Hindlimb muscle (tissue), 1 donor: ENCODE results near the gene PZP. TPM values are rescaled to one million over a fixed set of nuclear protein-coding genes. Genes with fewer than 3 reads are reported as not detected.
"Not testable (repeated sequence)": the region's sequence is repeated elsewhere in the genome, so short reads cannot be mapped to it uniquely, and the experiment has no call there.

ENCODE experiments used
- DNase-seq: peaks from one replicate; pipeline ENCODE4 v3.0.0-alpha.2; 2013
- polyA plus RNA-seq: library from polyadenylated mRNA; unstranded; fragments of 120-200 nt; gene quantifications from one replicate; pipeline ENCODE4 v1.2.1, GENCODE V29; 2013; ENCODE audit not compliant: insufficient read length

Gene PZP
- polyA plus RNA-seq, 1 donor: 0.52 TPM

DNA sequence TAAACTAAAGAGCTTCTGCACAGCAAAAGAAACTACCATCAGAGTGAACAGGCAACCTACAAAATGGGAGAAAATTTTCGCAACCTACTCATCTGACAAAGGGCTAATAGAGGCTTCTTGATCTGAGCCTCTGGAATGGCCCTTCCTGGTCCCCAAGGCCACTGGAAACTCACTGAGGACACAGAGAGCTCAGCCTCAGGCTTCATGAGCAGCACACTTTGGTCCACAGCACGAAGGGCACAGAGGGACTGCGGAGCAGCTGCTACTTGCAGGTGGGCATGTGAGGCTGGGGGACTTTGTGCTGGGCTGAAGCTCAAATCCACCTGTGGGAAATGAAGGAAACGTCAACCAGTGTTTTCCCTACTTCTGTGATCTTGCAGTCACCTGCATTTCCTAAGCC, 27.4 kb downstream of the PZP start:
- DNase-seq: no peak

DNA sequence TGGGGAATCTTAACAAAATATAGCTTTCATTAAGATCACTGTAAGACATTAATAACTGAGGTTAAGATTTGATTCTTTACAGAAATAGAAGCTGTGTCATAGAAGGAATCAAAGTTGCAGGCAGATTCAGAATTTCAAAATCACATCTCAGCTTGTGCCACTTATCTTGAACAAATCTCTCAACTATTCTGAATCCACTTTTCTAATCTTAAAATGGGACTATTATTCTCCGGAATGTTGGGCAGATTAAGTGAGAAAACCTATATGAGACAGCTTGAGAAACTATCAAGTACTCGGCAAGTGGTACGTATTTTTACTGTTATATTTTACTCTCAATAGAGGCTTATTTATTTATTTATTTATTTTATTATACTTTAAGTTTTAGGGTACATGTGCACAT, 28.4 kb downstream of the PZP start:
- DNase-seq: no peak

DNA sequence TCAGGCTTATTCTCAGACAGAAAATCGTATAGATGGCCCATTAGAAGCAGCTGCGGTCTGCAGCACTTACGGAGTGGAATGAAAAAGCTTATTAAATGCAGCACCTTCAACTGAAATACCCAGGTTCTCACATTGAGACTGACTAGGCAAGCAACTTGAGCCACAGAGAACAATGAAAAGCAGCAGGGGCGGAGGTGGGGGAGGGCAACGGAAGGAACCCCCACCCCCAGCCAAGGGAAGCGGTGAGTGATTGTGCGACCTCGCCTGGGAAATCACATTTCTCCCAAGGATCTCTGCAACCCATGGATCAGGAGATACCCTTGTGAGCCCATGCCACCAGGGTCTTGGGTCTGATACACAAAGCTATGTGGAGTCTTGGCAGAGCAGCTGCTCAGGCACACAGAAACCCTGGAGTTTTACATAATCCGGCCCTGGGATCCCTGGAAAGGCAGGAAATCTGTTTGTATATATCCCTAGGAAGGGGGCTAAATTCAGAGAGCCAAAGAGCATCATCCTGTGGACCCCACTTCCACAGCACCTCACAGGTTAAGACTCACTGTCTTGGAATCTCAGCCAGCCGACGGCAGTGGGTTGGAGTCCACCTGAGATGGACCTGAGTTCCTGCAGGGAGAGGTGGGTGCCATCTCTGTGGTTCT, 38.1 kb downstream of the PZP start:
- no peak for DNase-seq

DNA sequence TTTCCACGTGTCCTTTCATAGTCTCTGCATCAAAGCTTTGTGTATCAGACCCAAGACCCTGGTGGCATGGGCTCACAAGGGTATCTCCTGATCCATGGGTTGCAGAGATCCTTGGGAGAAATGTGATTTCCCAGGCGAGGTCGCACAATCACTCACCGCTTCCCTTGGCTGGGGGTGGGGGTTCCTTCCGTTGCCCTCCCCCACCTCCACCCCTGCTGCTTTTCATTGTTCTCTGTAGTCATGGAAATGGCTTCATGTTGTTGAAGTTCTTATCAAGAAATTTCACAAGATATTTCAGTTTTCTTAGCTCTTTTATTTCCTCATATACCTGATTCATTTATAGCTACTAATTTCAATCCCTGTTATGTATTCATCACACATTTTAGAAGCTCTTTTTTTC, 40.9 kb downstream of the PZP start:
- DNase-seq: not testable (repeated sequence)

DNA sequence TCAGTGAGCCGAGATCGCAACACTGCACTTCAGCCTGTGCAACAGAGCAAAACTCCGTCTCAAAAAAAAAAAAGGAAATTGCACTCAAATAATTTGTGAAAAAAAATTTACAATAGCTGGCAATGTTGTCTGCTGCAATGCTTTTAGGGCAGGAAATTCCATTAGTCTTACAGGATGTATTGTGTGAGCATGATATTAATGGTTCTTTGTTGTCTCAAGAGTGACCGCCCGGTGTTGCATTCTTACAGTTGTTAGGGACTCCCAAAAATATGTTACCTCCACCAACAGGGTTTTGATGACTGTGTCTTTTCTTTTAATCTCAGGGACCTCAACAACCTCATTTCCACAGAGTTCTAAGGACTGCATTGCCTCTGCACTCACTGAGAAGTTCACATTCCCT, 44.8 kb downstream of the PZP start:
- DNase-seq: no peak

DNA sequence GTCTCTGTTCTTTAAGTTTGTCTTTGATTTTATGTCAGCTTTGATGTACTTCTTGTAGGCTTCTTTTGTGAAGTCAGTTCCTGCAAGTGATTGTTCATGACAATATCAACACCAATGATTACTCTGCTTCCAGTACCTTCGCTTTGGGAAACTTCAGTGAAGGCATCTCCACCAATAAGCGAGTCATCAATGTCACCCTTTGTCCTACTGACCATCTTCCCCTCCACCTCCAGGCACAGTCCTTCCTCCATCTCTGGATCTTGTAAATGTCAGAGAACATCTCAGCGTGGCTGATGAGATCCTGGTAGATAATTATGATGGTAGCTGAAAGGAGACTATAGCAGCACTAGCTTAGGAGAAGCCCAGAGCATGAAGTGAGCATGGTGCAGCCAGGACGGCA, 52.1 kb downstream of the PZP start:
- no peak for DNase-seq

DNA sequence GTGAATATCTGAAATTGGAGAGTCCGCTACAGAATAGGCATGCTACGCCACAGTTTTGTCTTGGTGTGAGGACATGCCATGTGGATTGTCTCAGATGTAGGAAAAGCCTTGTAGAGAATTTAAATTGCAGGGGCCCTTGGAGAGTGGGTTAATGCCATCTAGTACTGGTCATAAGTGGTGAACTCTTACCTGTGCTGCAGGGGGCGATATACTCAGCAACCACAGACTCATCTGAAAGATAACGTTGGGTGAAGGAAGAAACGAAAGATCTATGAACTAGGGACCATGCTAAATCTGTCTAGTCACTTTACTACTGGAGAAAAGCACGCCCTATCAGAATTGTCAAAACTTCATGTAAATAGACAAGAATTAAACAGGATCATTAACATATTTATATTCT, 58.8 kb downstream of the PZP start:
- no peak for DNase-seq

DNA sequence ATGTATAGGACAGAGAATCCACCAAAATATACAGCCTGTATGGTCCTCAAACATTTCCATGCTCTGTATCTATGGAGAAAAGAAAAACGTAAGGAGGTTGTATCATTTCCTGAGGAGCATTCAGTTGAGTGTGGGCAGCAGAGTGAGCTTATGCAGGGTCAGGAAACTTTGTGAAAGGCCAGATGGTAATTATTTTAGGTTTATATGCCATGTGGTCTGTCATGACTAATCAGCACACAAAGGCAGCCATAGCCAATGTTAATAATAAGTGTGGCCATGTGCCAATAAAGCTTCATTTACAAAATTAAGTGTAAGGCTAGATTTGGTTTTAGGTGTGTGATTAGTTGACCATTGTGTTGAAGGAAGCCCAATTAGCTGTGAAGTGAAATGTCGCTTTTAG, 59.3 kb downstream of the PZP start:
- DNase-seq: no peak

DNA sequence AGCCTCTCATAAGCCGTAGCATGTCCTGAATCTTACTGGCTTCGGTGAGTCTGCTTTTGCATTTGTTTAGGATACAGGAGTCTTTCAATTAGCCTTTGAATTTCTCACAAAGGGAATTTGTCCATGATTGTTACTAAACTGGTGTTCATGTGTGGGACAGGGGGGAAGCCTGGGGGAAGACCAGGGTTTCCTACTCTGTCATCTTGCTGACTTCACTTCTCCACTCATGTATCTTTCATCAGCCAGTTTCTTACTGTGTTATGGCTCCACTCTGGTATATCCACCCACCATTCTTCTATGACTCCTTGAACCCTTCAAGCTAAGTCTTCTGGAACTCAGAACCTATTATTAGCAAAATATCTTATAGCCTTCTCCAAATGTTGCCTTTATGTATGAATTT, 60.7 kb downstream of the PZP start:
- no peak for DNase-seq

DNA sequence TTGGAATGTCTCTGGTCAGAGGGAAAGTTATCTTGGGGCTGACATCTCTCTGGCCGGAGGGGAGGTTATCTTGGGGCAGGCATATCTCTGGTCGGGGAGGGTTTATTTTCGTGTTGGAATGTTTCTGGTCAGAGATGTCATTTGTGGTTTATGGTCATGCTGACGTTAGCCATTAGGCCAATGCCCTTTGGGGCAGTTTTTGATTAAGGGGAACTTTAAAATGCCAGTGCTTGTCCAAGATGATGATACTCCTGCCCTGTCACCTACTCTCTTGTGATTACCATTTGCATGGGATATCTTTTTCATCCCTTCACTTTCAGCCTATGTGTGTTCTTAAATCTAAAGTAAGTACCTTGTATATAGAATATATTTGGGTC, 63.5 kb downstream of the PZP start:
- DNase-seq: no peak

DNA sequence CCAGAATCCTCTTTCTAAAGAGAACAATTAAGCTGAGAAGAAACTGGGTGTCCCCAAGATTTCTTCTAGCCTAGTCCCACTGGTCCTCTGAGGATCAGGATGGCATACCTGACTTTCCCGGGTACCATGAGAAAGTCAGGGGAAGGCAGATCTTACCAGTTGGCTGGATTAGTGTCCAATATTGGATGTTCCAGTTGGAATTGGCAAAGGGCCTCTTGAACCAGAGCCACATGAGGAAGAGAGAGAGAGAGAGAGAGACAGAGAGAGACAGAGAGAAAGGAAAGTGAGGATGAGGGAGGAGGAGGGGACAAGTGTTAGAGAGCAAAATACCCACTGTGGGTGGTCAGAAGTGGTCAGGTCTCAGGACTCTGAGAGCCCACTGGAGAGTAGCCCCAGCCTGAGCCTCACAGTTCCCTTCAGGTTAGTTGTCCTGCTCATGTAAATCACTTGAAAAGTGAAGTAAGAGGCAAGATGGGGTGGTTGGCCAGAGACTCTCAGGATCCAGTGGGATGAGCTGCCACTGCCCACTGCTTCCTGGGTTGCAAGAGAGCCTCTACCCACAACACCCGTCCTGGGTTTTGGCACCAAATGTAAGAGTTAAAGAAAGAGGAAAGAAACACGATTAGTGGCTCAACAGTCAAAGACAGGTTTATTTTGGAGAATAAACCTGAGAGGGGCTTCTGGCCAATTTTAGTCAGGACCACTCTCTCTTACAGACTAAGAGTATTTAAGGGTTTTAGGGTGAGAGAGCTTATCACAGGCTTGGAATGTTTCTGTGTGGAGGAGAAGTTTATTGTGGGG, 64.1 kb downstream of the PZP start:
- DNase-seq: no peak

DNA sequence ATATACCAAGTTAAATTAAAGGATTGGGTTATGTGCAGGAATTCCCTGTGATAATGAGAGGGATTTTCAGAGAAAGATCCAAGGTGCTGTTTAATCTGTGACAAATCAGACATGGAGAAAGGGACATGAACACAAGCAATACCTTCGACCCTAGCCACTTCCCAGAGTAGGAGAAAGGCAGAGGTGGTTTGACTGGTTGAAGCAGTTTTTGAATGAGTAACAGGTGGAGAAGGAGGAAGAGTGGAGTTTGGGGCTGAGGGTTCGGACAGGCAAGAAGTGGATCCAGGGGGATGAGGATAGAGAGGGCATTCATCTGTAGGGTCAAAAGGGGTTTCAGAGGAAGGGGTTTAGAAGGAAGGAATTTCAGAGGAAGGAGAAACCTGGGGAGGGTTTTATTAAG, 65.1 kb downstream of the PZP start:
- no peak for DNase-seq

DNA sequence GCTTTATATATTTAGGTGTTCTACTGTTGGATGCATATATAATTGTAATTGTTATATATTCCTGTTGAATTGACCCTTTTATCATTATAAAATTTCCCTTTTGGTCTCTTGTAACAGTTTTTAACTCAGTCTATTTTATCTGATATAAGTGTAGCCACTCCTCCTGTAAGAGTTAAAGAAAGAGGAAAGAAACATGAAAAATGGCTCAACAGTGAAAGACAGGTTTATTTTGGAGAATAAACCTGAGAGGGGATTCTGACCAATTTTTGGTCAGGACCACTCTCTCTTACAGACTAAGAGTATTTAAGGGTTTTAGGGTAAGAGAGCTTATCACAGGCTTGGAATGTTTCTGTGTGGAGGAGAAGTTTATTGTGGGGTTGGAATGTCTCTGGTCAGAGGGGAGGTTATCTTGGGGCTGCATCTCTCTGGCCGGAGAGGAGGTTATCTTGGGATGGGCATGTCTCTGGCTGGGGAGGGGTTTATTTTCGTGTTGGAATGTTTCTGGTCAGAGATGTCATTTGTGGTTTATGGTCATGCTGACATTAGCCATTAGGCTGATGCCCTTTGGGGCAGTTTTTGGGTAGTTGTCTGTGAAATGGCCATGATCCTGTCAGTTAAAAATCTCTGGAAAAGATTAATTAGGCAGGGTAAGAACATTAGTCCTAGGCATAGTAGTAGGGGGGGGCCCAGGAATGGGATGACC, 68.5 kb downstream of the PZP start:
- not testable (repeated sequence) for DNase-seq

DNA sequence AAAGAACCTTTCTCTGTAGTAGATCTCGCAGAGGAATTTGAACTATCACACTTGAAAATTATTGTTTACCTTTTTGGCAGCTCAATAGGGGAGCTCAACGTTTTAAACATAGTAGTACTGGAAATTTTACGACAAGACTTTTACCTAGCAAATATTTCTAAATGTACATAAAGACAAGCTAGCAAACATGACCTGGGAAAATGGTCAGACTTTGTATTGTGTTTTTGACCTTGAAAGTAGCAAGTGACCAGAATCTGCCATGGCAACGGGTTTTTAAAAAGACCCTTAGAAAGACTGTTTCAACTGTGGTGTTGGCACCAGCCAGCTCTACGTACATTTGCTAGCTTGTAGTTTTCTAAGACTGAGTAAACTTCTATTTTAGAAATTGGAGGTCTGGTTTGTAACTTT, 72.3 kb downstream of the PZP start:
- no peak for DNase-seq

DNA sequence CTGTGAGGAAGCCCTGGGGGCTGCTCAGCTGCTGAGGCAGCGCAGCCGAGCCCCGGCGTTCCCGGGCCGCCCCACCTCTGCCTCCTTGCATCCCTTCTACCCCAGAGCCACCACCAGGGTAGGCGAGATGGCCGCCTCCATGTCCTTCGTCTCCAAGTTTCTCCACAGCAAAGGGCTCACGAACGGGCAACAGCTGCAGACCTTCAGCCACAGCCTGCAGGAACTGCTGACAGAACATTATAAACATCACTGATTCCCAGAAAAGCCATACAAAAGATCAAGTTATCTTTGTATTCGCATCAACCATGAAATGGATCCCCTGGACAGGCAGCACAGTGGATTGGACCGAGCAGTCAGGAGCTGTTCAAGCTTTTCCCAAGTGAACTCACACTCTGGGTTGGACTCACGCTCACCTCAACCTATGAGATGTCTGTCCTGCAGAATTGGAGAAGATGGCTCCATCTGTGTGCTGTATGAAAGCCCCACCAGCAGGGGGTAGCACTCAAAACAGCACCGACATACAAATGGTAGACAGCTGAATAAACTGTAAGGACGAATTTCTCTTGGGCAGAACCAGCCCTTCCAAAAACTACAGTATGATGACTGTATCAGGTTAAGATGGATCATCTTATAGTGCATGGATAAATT, 73.1 kb downstream of the PZP start:
- DNase-seq: no peak

DNA sequence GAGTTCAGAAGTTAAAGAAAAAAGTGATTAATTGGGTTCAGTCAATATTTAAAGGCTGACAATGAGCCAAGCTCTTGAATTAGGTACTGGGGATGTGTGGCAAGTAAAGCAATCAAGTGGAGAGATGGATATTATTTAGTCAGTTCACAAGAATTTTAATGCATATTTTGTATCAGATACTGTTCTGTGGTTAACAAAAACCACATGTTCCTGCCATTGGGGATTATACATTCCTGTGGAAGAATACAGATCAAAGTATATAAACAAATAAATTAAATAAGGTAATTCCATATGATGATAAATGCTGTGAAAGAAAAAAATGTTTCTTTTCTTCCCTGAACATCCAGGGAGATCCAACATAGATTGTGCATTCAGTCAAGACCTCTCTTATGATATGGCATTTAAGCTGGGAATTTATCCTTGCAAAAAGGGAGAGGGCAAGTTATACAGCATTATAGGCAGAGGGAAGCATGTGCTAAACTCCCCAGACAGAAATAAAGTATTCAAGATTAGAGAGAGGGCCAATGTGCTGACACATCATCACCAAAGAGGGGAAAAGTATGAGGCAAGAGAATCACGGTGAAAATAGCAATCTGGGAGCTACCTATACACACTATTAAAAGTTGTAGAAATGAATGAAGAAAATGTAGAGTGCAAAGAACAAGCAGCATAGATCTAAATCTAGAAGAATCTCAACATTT, 74.8 kb downstream of the PZP start:
- DNase-seq: no peak

DNA sequence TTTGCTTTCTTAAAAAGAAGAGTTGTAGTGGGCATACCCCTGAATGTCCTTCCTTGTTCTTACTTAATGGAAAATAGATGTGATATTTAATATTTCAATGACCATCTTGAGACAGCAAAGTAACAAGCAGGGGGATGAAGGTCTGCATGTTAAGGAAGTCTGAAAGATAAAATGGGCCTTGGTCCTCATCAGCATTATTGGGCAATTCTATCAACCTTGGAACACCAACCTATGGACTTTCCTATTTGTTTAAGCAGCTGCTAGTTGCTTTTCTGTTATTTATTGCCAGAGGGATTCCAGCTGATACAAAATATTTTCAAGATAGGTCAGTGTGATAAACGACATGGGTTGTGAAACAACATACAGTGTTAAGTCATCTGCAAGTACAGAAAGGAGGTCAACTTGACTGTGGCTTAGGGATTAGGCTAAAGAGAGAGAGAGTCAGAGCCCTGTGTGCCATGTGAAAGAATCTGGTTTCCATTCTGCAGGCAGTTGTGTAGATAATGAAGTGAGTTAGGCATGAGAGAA, 76.1 kb downstream of the PZP start:
- no peak for DNase-seq

DNA sequence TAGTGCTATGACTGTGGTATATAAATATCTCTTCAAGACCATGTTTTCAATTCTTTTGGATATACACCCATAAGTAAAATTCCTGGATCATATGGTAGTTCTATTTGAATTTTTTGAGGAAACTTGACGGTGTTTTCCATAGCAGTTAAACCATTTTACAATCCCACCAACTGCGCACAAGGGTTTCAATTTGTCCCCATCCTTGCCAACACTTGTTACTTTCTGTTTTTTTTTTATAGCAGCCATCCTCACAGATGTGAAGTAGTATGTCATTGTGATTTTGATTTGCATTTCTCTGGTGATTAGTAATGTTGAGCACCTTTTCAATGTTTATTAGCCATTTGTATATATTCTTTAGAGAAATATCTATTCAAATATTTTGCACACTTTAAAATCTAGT, 78.0 kb downstream of the PZP start:
- no peak for DNase-seq

DNA sequence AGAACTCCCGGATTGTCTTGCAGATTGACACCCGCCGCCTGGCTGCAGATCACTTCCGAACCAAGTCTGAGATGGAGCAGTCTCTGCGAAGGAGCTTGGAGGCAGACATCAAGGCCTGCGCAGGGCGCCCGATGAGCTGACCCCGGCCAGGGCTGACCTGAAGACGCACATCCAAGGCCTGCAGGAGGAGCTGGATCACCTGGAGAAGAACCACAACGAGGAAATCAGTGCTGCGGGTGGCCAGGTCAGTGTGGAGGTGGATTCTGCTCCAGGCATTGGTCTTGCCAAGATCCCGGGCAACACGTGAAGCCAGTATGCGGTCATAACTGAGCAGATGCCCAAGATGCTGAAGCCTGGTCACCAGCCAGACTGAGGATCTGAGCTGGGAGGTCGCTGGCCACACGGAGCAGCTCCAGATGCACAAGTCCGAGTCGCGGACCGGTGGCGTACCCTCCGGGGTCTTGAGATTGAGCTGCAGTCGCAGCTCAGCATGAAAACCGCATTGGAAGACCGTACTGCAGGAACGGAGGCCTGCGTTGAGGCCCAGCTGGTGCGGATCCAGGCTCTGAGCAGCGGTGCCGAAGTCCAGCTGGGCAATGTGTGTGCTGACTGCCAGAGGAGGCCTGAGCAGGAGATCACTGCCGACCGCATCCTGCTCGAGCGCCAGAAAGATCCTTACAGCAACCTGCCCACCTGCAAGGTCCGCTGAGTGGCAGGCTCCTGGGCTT, 80.1 kb downstream of the PZP start:
- DNase-seq: no peak

DNA sequence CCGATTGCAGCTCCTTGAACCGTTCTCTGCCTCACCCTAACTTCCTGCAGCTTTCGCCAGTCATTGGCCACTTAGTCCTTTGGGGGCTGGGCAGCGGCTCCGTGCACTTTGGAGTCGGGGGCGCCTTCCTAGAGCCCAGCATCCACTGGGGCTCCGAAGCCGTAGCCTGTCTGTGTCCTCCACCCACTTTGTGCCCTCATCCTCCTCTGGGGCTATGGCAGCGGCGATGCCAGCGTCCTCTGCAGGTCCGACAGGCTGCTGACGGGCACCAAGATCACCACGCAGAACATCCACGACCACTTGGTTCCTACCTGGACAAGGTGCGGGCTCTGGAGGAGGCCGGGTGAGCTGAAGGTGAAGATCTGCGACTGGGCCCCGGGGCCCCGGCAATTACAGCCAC, 80.7 kb downstream of the PZP start:
- no peak for DNase-seq

DNA sequence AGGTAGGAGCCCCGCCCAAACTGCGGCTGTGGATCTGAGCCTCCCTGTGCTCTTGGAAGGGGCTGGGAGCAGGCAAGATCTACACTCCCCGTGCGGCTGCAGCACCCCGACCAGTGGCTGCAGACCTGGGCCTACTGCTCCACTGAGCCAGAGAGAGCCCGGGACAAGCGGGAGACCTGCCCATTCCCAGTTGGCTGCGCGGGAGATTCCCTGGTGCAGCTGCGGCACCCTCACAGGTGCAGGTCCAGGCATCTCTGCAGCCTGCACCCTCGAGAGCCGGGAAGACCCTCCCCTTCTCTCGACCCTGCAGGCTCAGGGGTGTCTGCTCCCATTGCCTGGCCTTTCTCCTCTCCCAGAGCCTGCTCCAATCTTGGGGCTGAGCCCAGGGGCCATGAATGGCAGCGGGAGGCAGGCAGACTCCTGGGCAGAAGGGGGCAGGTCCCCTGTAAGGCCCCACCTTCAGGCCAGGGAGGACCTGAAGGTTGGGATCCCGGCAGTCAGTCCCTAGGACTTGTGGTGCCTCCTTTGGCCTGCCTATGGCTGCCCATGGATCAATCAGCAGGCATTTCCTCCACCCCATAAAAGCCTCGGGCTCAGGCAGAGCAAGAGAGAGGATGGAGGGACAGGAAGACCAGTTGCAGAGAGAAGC, 83.7 kb downstream of the PZP start:
- DNase-seq: no peak
